ENCODE measurements around the gene IGFN1. TPM values are rescaled to one million over a fixed set of nuclear protein-coding genes. Genes with fewer than 3 reads are reported as not detected.

The IGFN1 gene
- total RNA-seq, 3 donors from 2014 or later = 0.03 to 0.32 (median 0.10) TPM

DNA sequence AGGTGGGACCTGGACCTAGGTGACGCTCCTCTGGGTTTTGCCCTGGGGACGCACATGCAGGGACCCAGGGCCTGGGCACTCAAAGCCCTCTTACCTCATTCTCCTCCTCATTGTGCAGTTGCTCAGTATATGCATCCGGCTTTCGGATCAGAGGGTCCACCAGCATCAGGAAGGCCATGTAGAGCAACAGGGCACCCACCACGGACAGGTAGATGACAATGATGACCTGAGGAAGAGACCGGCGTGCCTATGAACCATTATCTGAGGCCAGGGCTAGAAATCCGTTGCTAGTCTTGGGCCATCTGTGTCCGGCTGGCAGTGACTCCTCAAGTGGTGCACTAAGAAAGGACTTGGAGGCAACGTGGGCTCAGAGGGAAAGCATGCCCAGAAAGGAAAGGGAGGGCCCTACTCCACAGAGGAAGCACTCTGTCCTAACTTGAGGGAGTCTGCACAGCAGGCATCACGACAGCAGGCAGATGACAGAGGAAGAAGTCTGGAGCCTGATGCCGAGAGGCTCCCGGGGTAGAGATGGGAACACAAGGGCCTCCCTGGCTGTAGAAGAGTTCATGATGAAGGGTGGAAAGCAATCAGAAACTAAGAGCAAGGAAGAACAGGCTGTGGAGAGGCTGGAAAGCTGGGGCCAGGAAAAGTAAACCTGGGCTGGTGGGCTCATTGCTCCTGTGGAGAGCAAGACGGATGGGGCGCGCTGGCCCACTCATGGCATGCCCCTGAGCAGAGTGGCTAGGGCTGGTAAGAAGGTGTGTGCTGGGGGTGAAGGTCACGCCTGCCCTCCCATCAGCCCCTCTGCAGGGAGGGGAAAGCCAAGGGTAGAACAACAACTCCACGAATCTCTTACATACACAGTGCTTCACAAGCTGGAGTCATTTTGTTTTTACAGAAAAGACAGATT is 46.6 kb upstream of the IGFN1 start:
- no peak for ATAC-seq
- Histone ChIP-seq H3K9me3 (no peaks in the 10 kb centered on the region), H3K36me3 (ENCODE audit: low read depth) (no peaks in the 10 kb centered on the region), H3K4me3 (no peak overlapping the region), H3K4me1 (ENCODE audit: low read depth) (no peaks in the 10 kb centered on the region)
- intact Hi-C loops (cut with DNase I, micrococcal nuclease) = no loop called here
- no peak for DNase-seq
- no peak for TF ChIP-seq CTCF (IDR thresholded peaks at IDR 0.05)

DNA sequence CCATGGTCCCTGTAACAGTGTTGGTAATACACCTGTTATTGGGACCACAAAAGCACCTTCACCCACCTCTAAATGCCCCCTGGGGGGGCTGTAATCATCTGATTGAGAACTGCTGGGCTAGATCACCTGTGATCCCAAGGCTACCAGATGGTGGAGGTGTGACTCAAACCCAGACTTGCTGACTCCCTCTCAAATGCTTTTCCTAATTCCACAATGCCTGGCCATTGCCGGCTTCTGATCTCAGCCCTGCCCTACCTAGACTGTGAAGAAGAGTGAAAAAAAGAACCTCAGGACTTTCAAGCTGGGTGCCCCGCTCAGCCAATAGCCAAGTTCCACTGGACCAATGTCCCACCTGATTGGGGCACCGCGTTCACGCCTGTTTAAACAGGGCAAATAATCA is 45.9 kb upstream of the IGFN1 start:
- H3K4me3 ChIP-seq = no peak overlapping the region
- no peaks in the 10 kb centered on the region for H3K4me1 ChIP-seq (ENCODE audit: low read depth)
- ATAC-seq (no peak), DNase-seq (no peak)
- intact Hi-C loops (cut with DNase I, micrococcal nuclease) = no loop called here
- TF ChIP-seq CTCF (IDR thresholded peaks at IDR 0.05) = no peak
- no peaks in the 10 kb centered on the region for H3K9me3 ChIP-seq
- H3K36me3 ChIP-seq (ENCODE audit: low read depth) = no peaks in the 10 kb centered on the region

DNA sequence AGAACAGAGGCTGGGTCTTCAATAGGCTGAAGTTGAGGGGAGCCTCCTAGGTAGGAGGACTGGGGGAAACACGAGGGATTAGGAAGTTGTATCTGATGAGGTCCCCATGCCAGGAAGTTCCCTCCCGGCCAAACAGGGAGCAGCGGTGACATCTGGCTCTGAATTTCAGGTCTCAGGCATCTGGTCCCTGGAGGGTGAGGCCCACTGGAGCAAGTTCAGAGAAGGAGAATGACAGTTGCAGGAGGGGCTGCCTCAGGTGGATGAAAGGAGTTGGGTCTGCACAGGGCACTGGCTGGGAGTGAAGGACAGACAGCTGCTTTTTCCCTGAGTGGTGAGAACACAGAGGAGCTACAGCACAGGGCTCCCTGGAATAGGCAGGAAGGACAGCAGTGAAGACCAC is 45.5 kb upstream of the IGFN1 start:
- ATAC-seq = no peak
- H3K4me1 ChIP-seq (ENCODE audit: low read depth) = no peaks in the 10 kb centered on the region
- no peak for DNase-seq
- intact Hi-C loops (cut with DNase I, micrococcal nuclease) = no loop called here
- no peak overlapping the region for H3K4me3 ChIP-seq
- H3K36me3 ChIP-seq (ENCODE audit: low read depth) = no peaks in the 10 kb centered on the region
- no peaks in the 10 kb centered on the region for H3K9me3 ChIP-seq
- TF ChIP-seq CTCF (IDR thresholded peaks at IDR 0.05) = no peak

DNA sequence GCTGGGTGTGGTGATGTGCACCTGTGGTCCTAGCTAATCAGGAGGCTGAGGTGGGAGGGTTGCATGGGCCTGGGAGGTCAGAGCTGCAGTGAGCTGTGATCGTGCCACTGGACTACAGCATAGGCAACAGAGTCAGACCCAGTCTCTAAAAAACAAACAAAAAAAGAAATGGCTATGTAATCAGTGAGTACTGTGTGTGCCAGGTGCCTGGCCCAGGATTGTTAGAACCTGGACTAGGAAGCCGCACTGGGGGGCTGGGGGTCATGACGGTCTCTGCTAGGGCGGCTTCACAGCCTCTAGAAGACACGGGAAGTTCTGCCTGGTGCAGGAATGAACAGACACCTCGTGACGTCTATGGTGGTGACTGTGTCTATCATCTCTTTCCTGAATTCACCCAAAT is 44.8 kb upstream of the IGFN1 start:
- Histone ChIP-seq H3K9me3 (no peaks in the 10 kb centered on the region), H3K4me3 (no peak overlapping the region), H3K4me1 (ENCODE audit: low read depth) (no peaks in the 10 kb centered on the region), H3K36me3 (ENCODE audit: low read depth) (no peaks in the 10 kb centered on the region)
- DNase-seq = no peak
- TF ChIP-seq CTCF (IDR thresholded peaks at IDR 0.05) = no peak
- intact Hi-C loops (cut with DNase I, micrococcal nuclease) = no loop called here
- ATAC-seq = no peak

DNA sequence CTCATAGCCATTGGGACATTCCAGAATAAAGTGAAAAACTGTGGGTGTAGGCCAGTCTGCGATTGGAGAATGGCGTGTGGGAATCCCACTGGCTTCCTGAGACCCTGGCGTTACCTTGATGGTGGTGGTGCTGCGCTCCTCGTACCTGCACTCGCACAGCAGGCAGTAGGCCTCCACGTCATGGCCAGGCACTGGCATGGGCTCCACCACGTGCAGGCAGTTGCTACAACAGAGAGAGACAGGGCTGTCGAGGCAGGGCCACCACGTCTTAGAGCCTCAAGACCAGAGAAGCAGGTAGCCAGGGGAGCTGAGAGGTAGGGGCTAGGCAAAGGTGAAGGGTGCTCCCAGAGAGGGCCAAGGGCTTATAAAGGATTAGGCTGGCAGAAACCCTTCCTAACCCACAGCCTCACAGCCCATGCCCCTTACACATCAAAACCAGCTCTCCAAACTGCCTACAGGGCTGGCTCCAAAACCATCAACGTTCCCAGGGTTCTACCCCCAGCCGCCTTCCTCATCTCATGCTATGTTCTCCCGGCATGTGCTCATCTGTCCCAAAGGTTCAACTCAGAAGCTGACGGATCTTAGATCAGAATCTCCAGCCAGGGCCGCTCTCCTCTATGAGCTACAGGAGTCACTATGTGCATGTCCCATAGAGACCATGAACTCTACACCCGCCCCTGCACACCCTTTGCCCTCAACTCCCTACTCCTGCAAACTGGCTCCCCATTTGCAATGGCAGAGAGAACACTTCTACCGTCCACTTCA is 43.8 kb upstream of the IGFN1 start:
- no peak overlapping the region for H3K4me3 ChIP-seq
- H3K36me3 ChIP-seq (ENCODE audit: low read depth) = no peaks in the 10 kb centered on the region
- DNase-seq (no peak), ATAC-seq (no peak)
- TF ChIP-seq CTCF (IDR thresholded peaks at IDR 0.05) = no peak
- no peaks in the 10 kb centered on the region for H3K4me1 ChIP-seq (ENCODE audit: low read depth)
- H3K9me3 ChIP-seq = no peaks in the 10 kb centered on the region
- intact Hi-C loops (cut with DNase I, micrococcal nuclease) = no loop called here

Measured in mucosa of descending colon (tissue), 3 donors.